Endothelial cell of umbilical vein (primary cell): Measurements from ENCODE around the gene PEX3. TPM values are rescaled to one million over a fixed set of nuclear protein-coding genes. Genes with fewer than 3 reads are reported as not detected.

Experiments used
- BruUV-seq: library from RNA; stranded (reverse); fragments of 400-500 nt; replicated peaks from 2 replicates; lab custom pipeline; 2021; lab: Mats Ljungman, UMichigan
- CTCF ChIA-PET: fragments of 300-600, 350-600 bp; sonication (Branson Sonifier 250); formaldehyde crosslinking; loops from one replicate; lab custom pipeline; 2021; ENCODE audit warnings: antibody characterized with exemption, inconsistent platforms; lab: Charles Lee
- POLR2A ChIA-PET: fragments of 300-600, 350-600 bp; sonication (Branson Sonifier 250); formaldehyde crosslinking; loops from one replicate; lab custom pipeline; 2021; ENCODE audit warnings: antibody characterized with exemption, inconsistent platforms; lab: Charles Lee
- DNase-seq: peaks from one replicate; pipeline ENCODE4 v3.0.0-alpha.2; 2011; ENCODE audit warnings: low read depth, low spot score
- FAIRE-seq: peaks from 2 replicates; lab custom pipeline; 2011; peaks lifted over from hg19 to GRCh38; lab: Jason Lieb, UNC
- H2AFZ ChIP-seq: 2 replicates; pipeline ENCODE4 v1.6.0; 2012; ENCODE audit warnings: low read depth, low read length, control low read depth, inconsistent platforms
- H3K27ac ChIP-seq: 2 replicates; pipeline ENCODE4 v1.5.1; 2011; ENCODE audit warnings: low read depth, mild to moderate bottlenecking, control low read depth, low read length, moderate library complexity; ENCODE audit not compliant: insufficient read depth
- H3K27me3 ChIP-seq, 2 experiments: 2 replicates each; pipeline versions ENCODE4 v1.6.0 to v1.6.1; 2011; ENCODE audit warnings: low read length in 2 of 2, mixed read lengths in 1 of 2; ENCODE audit not compliant: control insufficient read depth in 2 of 2, insufficient read depth in 2 of 2
- H3K36me3 ChIP-seq, 2 experiments: 2 replicates in 1 of 2; 3 replicates in 1 of 2; pipeline ENCODE4 v1.5.1; 2011; ENCODE audit warnings: low read length in 2 of 2, mild to moderate bottlenecking in 1 of 2, moderate library complexity in 1 of 2; ENCODE audit not compliant: control insufficient read depth in 2 of 2, insufficient read depth in 2 of 2; ENCODE audit errors: extremely low read depth in 1 of 2
- H3K4me1 ChIP-seq: 3 replicates; pipeline ENCODE4 v1.5.1; 2011; ENCODE audit warnings: mild to moderate bottlenecking, low read length; ENCODE audit not compliant: control insufficient read depth, insufficient read depth; ENCODE audit errors: extremely low read depth
- H3K4me2 ChIP-seq: 2 replicates; pipeline ENCODE4 v1.6.1; 2011; ENCODE audit warnings: low read length, control low read depth, mixed read lengths; ENCODE audit not compliant: insufficient read depth
- H3K4me3 ChIP-seq, 3 experiments: fragments of 200-600 bp in 1 of 3; sonication (generic), shearing (Covaris generic) in 1 of 3; replicated peaks in 1 of 3; 2 replicates each; pipeline ENCODE4 v1.5.1; 2011 to 2016; ENCODE audit warnings: control low read depth in 3 of 3, low read length in 3 of 3, mild to moderate bottlenecking in 2 of 3, inconsistent platforms in 1 of 3, low read depth in 1 of 3, moderate library complexity in 1 of 3; ENCODE audit not compliant: insufficient read depth in 1 of 3
- H3K79me2 ChIP-seq: 2 replicates; pipeline ENCODE4 v1.6.0; 2012; ENCODE audit warnings: low read length, inconsistent platforms; ENCODE audit not compliant: control insufficient read depth, insufficient read depth
- H3K9ac ChIP-seq: replicated peaks from 2 replicates; pipeline ENCODE3; 2011; ENCODE audit warnings: low read length, control low read depth; ENCODE audit not compliant: insufficient read depth; ENCODE audit errors: extremely low read depth
- H3K9me1 ChIP-seq: replicated peaks from 3 replicates; pipeline ENCODE4 v1.6.0; 2011; ENCODE audit warnings: mild to moderate bottlenecking, low read length; ENCODE audit not compliant: control insufficient read depth, insufficient read depth; ENCODE audit errors: extremely low read depth
- H3K9me3 ChIP-seq: replicated peaks from 2 replicates; pipeline ENCODE4 v1.5.1; 2012; ENCODE audit warnings: low read length, inconsistent platforms; ENCODE audit not compliant: control insufficient read depth, insufficient read depth
- H4K20me1 ChIP-seq: replicated peaks from 2 replicates; pipeline ENCODE3; 2011; ENCODE audit warnings: mild to moderate bottlenecking, low read length; ENCODE audit not compliant: control insufficient read depth, insufficient read depth; ENCODE audit errors: extremely low read depth
- CTCF ChIP-seq, 2 donors: IDR thresholded peaks; 1 replicate in 1 of 2; 2 replicates in 1 of 2; pipeline ENCODE4 v1.5.1; 2011; ENCODE audit warnings: low read length in 2 of 2, mild to moderate bottlenecking in 2 of 2, moderate library complexity in 2 of 2, control low read depth in 1 of 2, inconsistent platforms in 1 of 2, low read depth in 1 of 2; ENCODE audit not compliant: insufficient read depth in 1 of 2; ENCODE audit errors: extremely low read depth in 1 of 2
- JUN ChIP-seq: IDR thresholded peaks from 2 replicates; pipeline ENCODE4 v1.6.1; 2011; ENCODE audit warnings: borderline replicate concordance, low read depth; ENCODE audit not compliant: insufficient read length, insufficient read depth
- MYC ChIP-seq: IDR thresholded peaks from one replicate; pipeline ENCODE4 v1.6.1; 2011; ENCODE audit warnings: mild to moderate bottlenecking, low read depth, low read length
- POLR2AphosphoS5 ChIP-seq: IDR thresholded peaks from 2 replicates; pipeline ENCODE4 v1.6.1; 2012; ENCODE audit warnings: low read depth, mild to moderate bottlenecking, control low read depth, low read length, moderate library complexity; ENCODE audit not compliant: insufficient read depth
- dilution Hi-C: fragments of 300-500 bp; cut with MboI; formaldehyde crosslinking; loops from one replicate; pipeline ENCODE4 v1.15.0; 2019; ENCODE audit warnings: low sequenced_read_pairs; ENCODE audit not compliant: extremely low pct_ligation_motif_present
- intact Hi-C: fragments of 100-400 bp; cut with micrococcal nuclease; formaldehyde crosslinking; loops from one replicate; pipeline ENCODE4 v1.10.0; 2022
- polyA plus RNA-seq, 4 experiments: library from polyadenylated mRNA; depleted of rRNA in 3 of 4; stranded (reverse) in 3 of 4; unstranded in 1 of 4; fragments of >200 nt; gene quantifications; 2 replicates each; pipeline versions ENCODE4 v1.2.1 to v1.2.3, GENCODE V29; 2011 to 2012; ENCODE audit warnings: missing spikeins in 1 of 4
- total RNA-seq: library from RNA; stranded (reverse); gene quantifications from 2 replicates; pipeline ENCODE4 v1.2.3, GENCODE V29; 2021

Gene PEX3
- total and polyA plus RNA-seq, 2 donors (not counting 3 experiments of a cell fraction or from before 2014, with no cell fraction given), result 8.7 to 21.7 TPM

- no peaks in the 10 kb centered on the region for H3K9me1 ChIP-seq
- ChIA-PET CTCF (interaction anchor here (0.6 to 5.4 kb wide), 46 partner anchors 8 to 954 kb away, joined by 3 to 105 read pairs (median 4); partner anchors contain the start of genes ADAT2, HIVEP2 and PEX3), POLR2A (interaction anchor here (0.8 kb wide), 1 partner anchor 834 kb away, joined by 3 read pairs; no protein-coding TSS in a partner anchor)
- no peak overlapping the region for H2AFZ ChIP-seq
- H3K27me3 ChIP-seq, result no peaks in the 10 kb centered on the region
- H3K9me3 ChIP-seq, result no peaks in the 10 kb centered on the region
- intact Hi-C loops, result loop anchor here (1.0 to 10.0 kb wide), 7 partner anchors 194 to 953 kb away; partner anchors contain the start of gene AIG1
- H3K4me2 ChIP-seq, result no peak overlapping the region
- DNase-seq (peak; percentile 66), FAIRE-seq (peak; percentile 72)
- dilution Hi-C loops, result no loop called here
- H3K36me3 ChIP-seq, result peaks cover 0 to 3% of the 10 kb centered on the region in 2 experiments
- TF ChIP-seq CTCF (IDR thresholded peaks at IDR 0.05; ENCODE audit: extremely low read depth in 1 of 2, insufficient read depth in 1 of 2, low read depth in 1 of 2, low read length in 2 of 2), result peak; percentile 93 to 96
- TF ChIP-seq POLR2AphosphoS5, result no peak
- no peak for TF ChIP-seq MYC
- H3K4me1 ChIP-seq, result no peaks in the 10 kb centered on the region
- BruUV-seq, result no TSS peak
- no peak overlapping the region for H3K27ac ChIP-seq
- H3K9ac ChIP-seq, result no peak overlapping the region
- no peak overlapping the region for H3K4me3 ChIP-seq
- H4K20me1 ChIP-seq, result no peaks in the 10 kb centered on the region
- no peaks in the 10 kb centered on the region for H3K79me2 ChIP-seq
These were observed 23.3 kb upstream of the PEX3 start for GRCh38 chr6:143427109-143427817.

GRCh38 chr6:143429970-143430369, 20.6 kb upstream of the PEX3 start:
- H3K4me3 ChIP-seq, result no peak overlapping the region
- H3K27me3 ChIP-seq, result no peaks in the 10 kb centered on the region
- FAIRE-seq (no peak), DNase-seq (no peak)
- H3K4me1 ChIP-seq, result no peaks in the 10 kb centered on the region
- H3K9me3 ChIP-seq, result no peaks in the 10 kb centered on the region
- ChIA-PET POLR2A (no interaction called here), CTCF (interaction anchor here (1.1 to 5.4 kb wide), 5 partner anchors 197 to 955 kb away, joined by 3 to 105 read pairs (median 25); no protein-coding TSS in a partner anchor)
- H3K79me2 ChIP-seq, result no peaks in the 10 kb centered on the region
- H2AFZ ChIP-seq, result no peak overlapping the region
- peaks cover 0 to 3% of the 10 kb centered on the region in 2 experiments for H3K36me3 ChIP-seq
- no peaks in the 10 kb centered on the region for H4K20me1 ChIP-seq
- no peak overlapping the region for H3K4me2 ChIP-seq
- H3K9me1 ChIP-seq, result no peaks in the 10 kb centered on the region
- intact Hi-C loops, result loop anchor here (10.0 kb wide), 1 partner anchor 365 kb away; the partner anchor contains the start of gene AIG1
- no peak overlapping the region for H3K9ac ChIP-seq
- TF ChIP-seq POLR2AphosphoS5 (no peak), JUN (no peak)
- no peak overlapping the region for H3K27ac ChIP-seq
- dilution Hi-C loops, result no loop called here
- BruUV-seq, result no TSS peak
